GM18517 (cell line): Measurements from ENCODE around the gene AEBP1.

ENCODE experiments used
- ATAC-seq: cut with Tn5 transposase; IDR thresholded peaks from one replicate; pipeline ENCODE4 v1.9.1; 2021; ENCODE audit warnings: mild to moderate bottlenecking, moderate library complexity; ENCODE audit not compliant: unreplicated experiment

Gene AEBP1

GRCh38 chr7:44153948-44154335 lies 49.8 kb downstream of the AEBP1 start:
- ATAC-seq: no peak

DNA sequence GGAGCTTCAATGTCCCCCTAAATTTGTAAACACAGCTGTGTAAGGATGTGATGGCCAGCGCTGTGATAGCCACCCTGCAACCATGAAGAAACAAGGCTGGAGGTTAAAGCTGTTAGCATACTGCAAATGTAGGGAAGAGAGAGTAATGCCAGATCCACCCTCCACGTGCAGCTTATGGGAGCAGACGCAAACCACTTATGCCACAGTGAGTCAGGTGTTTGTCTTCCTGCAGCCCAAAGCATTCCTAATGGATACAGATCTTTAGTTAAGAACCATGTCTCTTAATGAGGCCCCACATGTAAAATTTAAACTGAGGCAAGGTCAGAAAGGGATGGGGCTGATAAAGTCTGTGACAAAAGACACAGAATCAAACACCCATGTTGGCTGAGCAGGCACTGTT lies 50.6 kb downstream of the AEBP1 start:
- ATAC-seq: no peak

GRCh38 chr7:44155191-44156185 lies 51.3 kb downstream of the AEBP1 start:
- no peak for ATAC-seq

- ATAC-seq: no peak
Observed at GRCh38 chr7:44156453-44157010, 52.4 kb downstream of the AEBP1 start.

DNA sequence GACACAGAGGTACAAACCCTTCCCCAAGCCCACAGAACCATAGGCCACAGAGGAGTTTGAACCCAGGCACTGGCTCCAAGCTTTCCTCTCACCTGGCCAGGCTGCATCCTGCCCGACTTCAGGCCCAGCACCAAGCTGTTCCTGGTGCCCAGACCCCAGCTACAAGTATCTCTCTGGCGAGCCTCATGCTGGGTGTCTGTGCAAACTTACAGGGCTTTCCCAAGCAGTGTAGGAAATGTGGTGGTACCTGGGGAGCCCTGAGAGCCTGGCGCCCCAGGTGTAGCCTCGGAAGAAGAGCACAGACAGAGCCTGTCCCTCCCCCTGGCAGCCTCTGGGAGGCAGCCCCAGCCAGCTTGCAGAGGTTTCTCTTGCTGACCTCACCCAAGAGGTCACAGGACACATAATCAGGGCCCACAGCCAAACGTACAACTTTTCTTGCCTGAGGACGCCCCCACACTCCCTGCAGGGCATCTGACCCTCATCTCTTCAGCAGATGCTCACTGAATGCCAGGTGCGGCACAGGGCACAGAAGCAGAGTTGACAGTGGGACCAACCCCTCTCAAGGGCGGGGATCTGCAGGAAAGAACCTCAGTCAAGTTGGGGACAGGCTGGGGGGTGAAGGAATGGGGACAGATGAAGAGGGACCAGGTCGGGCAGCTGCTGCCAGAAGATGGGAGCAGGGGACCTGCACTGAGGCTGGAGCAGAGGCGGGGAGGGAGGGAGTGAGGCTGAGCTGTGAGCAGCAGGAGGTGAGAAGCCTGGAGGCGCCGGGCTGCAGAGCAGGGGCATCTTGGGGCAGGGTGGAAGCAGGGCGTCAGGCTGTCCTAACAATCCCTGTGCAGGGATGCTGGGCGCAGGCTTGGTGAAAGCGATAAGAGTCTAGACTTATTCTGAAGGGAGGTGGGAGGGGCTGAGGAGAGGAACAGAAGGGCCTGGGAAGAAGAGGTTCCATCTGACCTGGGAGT lies 53.3 kb downstream of the AEBP1 start:
- ATAC-seq: no peak

- no peak for ATAC-seq
Observed at GRCh38 chr7:44158096-44158872, 54.1 kb downstream of the AEBP1 start.

- ATAC-seq: no peak
Observed at GRCh38 chr7:44158873-44159631, 54.9 kb downstream of the AEBP1 start.

DNA sequence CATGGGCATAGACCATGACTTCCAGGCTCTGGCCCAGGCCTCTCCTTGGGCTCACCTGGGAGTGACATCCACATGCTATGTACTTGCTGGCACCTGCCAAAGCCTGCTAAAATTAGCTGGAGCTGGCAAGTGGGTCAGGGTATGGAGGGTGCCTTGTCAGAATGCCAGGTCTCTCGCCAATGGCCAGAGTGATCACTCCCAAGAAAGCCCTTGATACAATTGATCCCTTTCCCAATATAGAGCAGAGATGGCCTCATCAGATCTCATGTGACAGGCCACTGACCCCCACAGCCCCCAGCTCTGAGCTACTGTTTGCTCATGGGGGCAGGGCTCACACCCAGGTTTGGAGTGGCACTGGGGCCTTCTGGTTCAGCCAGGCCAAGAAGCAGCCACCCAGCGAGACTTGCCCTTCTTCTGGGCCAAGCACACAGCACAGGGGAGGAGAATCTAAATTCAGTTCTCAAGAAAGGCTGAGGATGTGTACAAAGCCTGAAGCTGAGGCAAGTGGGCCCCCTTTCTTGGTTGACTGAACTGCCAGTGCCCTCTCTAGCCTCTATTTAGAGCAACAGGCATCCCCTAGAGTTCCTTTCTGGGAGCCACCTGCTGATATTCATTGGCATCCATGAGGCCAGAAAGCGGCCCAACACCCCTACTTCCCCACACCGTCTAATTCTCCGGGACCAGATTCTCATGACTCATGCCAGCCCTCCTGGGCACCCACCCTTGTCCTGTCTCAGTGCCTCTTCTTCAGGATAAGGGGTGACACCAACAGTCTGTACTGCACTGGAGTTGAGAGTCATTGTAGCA lies 55.9 kb downstream of the AEBP1 start:
- no peak for ATAC-seq

DNA sequence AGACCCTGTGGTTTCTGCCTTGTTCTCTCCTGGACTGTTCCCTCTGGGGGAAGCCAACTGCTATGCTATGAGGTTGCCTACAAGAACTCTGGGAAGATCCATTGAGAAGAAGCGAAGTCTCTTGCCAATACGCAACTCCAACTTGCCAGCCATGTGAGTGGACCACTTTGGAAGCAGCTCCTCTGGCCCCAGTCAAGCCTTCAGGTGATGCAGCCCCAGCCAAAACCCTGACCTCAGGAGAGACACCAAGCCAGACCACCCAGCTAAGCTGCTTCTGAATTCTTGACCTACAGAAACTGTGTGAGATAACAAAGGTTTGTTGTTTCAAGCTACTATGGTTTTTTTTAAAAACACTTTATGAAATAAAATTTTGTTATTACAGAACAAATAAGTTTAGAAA lies 57.2 kb downstream of the AEBP1 start:
- no peak for ATAC-seq

DNA sequence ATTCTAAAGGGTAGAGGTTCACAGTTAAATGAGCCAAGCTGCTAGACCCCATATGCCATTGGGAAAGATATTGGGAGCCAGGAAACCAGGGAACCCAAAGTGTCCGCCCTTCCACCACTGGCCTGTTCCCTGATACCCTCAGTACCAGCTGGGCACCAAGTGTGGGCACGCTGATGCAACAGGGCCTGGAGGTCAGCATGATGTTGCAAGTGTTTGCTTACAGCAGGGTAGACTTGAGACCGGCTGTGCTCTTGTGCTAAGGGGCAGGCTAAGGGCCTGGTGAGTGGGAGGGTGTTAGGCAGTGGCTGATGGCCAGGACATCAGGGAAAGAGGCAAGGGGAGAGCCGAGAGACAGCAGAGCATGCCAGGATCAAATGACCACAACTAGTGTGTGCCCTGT lies 58.0 kb downstream of the AEBP1 start:
- ATAC-seq: no peak

- ATAC-seq: no peak
Observed at GRCh38 chr7:44162785-44163395, 58.7 kb downstream of the AEBP1 start.

GRCh38 chr7:44163591-44163990 lies 59.4 kb downstream of the AEBP1 start:
- ATAC-seq: no peak
